Activated naive CD8-positive, alpha-beta T cell treated with anti-CD3 and anti-CD28 coated beads, Interleukin-2, amount 10 ng/mL, durations not matched to agents 7 days and 5 days (primary cell): ENCODE measurements around the gene ASTL. TPM values are rescaled to one million over a fixed set of nuclear protein-coding genes. Genes with fewer than 3 reads are reported as not detected.

ENCODE experiments used
- ATAC-seq: fragments of 150-1000 bp; cut with Tn5 transposase; one replicate; pipeline ENCODE4 v1.10.0; 2021; ENCODE audit warnings: low read depth, moderate library complexity
- POLR2A ChIA-PET: fragments of 350-600 bp; sonication (Branson Sonifier 250); formaldehyde crosslinking; loops from one replicate; lab custom pipeline; 2021; ENCODE audit warnings: antibody characterized with exemption; lab: Charles Lee
- DNase-seq: peaks from one replicate; pipeline ENCODE4 v3.0.0; 2021
- H3K27ac Mint-ChIP-seq: one replicate; pipeline ENCODE4 v1.8.0; 2022; ENCODE audit warnings: mild to moderate bottlenecking, mixed read lengths
- H3K27me3 Mint-ChIP-seq: one replicate; pipeline ENCODE4 v1.8.0; 2022; ENCODE audit warnings: mild to moderate bottlenecking, moderate library complexity, mixed read lengths
- H3K36me3 Mint-ChIP-seq: one replicate; pipeline ENCODE4 v1.8.0; 2021; ENCODE audit warnings: mild to moderate bottlenecking, mixed read lengths
- H3K4me1 Mint-ChIP-seq: one replicate; pipeline ENCODE4 v1.8.0; 2021; ENCODE audit warnings: mixed read lengths
- H3K4me3 Mint-ChIP-seq: one replicate; pipeline ENCODE4 v1.8.0; 2022; ENCODE audit warnings: mild to moderate bottlenecking, moderate library complexity, mixed read lengths
- H3K9me3 Mint-ChIP-seq: one replicate; pipeline ENCODE4 v1.8.0; 2021; ENCODE audit warnings: mixed read lengths
- total RNA-seq, 2 experiments: library from RNA; stranded (reverse); gene quantifications; one replicate each; pipeline ENCODE4 v1.2.3, GENCODE V29; 2021

Gene ASTL
- 10 to 100 TPM; 12.2 to 14.7 TPM for total RNA-seq

- Mint-ChIP-seq H3K4me1 (peaks cover 6% of the 10 kb centered on the region), H3K36me3 (no peaks in the 10 kb centered on the region), H3K4me3 (no peak within 1 kb of the TSS), H3K9me3 (no peaks in the 10 kb centered on the region), H3K27ac (peak within 1 kb of the TSS; percentile 30), H3K27me3 (no peaks in the 10 kb centered on the region)
- ATAC-seq (peak; percentile 55), DNase-seq (no peak)
- POLR2A ChIA-PET: interaction anchor here (0.7 to 5.5 kb wide), 7 partner anchors 9 to 70 kb away, joined by 3 to 63 read pairs (median 8); partner anchors contain the start of gene STARD7
These were observed at the start of gene ASTL for GRCh38 chr2:96138179-96139145. Gene ASTL (minus strand): TSS chr2:96138502. CDS start chr2:96138436, 66 bp downstream.

GRCh38 chr2:96186562-96186961, 48.3 kb upstream of the ASTL start:
- Mint-ChIP-seq H3K36me3 (peaks cover 18% of the 10 kb centered on the region), H3K4me1 (peaks cover 3% of the 10 kb centered on the region), H3K4me3 (no peak overlapping the region), H3K27ac (no peak overlapping the region), H3K27me3 (no peaks in the 10 kb centered on the region), H3K9me3 (no peaks in the 10 kb centered on the region)
- POLR2A ChIA-PET: no interaction called here
- no peak for DNase-seq
- ATAC-seq: no peak

- POLR2A ChIA-PET: no interaction called here
- ATAC-seq (no peak), DNase-seq (no peak)
- no peaks in the 10 kb centered on the region for H3K9me3 Mint-ChIP-seq
- H3K27ac Mint-ChIP-seq: no peak overlapping the region
- peaks cover 10% of the 10 kb centered on the region for H3K4me1 Mint-ChIP-seq
- H3K36me3 Mint-ChIP-seq: peaks cover 14% of the 10 kb centered on the region
- H3K27me3 Mint-ChIP-seq: no peaks in the 10 kb centered on the region
- no peak overlapping the region for H3K4me3 Mint-ChIP-seq
These were observed 47.2 kb upstream of the ASTL start for GRCh38 chr2:96185516-96185915.

- H3K4me3 Mint-ChIP-seq: no peak overlapping the region
- H3K27me3 Mint-ChIP-seq: no peaks in the 10 kb centered on the region
- DNase-seq (no peak), ATAC-seq (no peak)
- POLR2A ChIA-PET: no interaction called here
- no peak overlapping the region for H3K27ac Mint-ChIP-seq
- H3K36me3 Mint-ChIP-seq: peaks cover 14% of the 10 kb centered on the region
- H3K9me3 Mint-ChIP-seq: no peaks in the 10 kb centered on the region
- peaks cover 12% of the 10 kb centered on the region for H3K4me1 Mint-ChIP-seq
These were observed 46.7 kb upstream of the ASTL start for GRCh38 chr2:96184989-96185388.

GRCh38 chr2:96184188-96184587, 45.9 kb upstream of the ASTL start:
- POLR2A ChIA-PET: no interaction called here
- H3K27me3 Mint-ChIP-seq: no peaks in the 10 kb centered on the region
- peaks cover 14% of the 10 kb centered on the region for H3K36me3 Mint-ChIP-seq
- no peak overlapping the region for H3K4me3 Mint-ChIP-seq
- H3K9me3 Mint-ChIP-seq: no peaks in the 10 kb centered on the region
- DNase-seq (no peak), ATAC-seq (no peak)
- H3K27ac Mint-ChIP-seq: no peak overlapping the region
- peaks cover 14% of the 10 kb centered on the region for H3K4me1 Mint-ChIP-seq

GRCh38 chr2:96181529-96181928, 43.2 kb upstream of the ASTL start:
- DNase-seq (no peak), ATAC-seq (no peak)
- H3K27ac Mint-ChIP-seq: no peak overlapping the region
- no peaks in the 10 kb centered on the region for H3K9me3 Mint-ChIP-seq
- H3K36me3 Mint-ChIP-seq: peaks cover 11% of the 10 kb centered on the region
- H3K4me3 Mint-ChIP-seq: no peak overlapping the region
- no peaks in the 10 kb centered on the region for H3K27me3 Mint-ChIP-seq
- H3K4me1 Mint-ChIP-seq: peaks cover 14% of the 10 kb centered on the region
- POLR2A ChIA-PET: interaction anchor here (0.9 kb wide), 1 partner anchor 61 kb away, joined by 3 read pairs; no protein-coding TSS in a partner anchor

- H3K36me3 Mint-ChIP-seq: peaks cover 9% of the 10 kb centered on the region
- POLR2A ChIA-PET: interaction anchor here (0.7 to 1.0 kb wide), 3 partner anchors 17 to 62 kb away, joined by 3 read pairs; partner anchors contain the start of gene STARD7
- no peak overlapping the region for H3K4me3 Mint-ChIP-seq
- peak; percentile 65 for ATAC-seq
- H3K9me3 Mint-ChIP-seq: no peaks in the 10 kb centered on the region
- H3K27me3 Mint-ChIP-seq: no peaks in the 10 kb centered on the region
- H3K4me1 Mint-ChIP-seq: peaks cover 14% of the 10 kb centered on the region
- DNase-seq: no peak
- no peak overlapping the region for H3K27ac Mint-ChIP-seq
These were observed 42.2 kb upstream of the ASTL start for GRCh38 chr2:96180521-96180920.

GRCh38 chr2:96180002-96180401, 41.7 kb upstream of the ASTL start:
- peaks cover 14% of the 10 kb centered on the region for H3K4me1 Mint-ChIP-seq
- peaks cover 9% of the 10 kb centered on the region for H3K36me3 Mint-ChIP-seq
- DNase-seq (no peak), ATAC-seq (no peak)
- H3K4me3 Mint-ChIP-seq: no peak overlapping the region
- H3K27ac Mint-ChIP-seq: no peak overlapping the region
- H3K9me3 Mint-ChIP-seq: no peaks in the 10 kb centered on the region
- no peaks in the 10 kb centered on the region for H3K27me3 Mint-ChIP-seq
- POLR2A ChIA-PET: interaction anchor here (1.0 kb wide), 1 partner anchor 29 kb away, joined by 3 read pairs; the partner anchor contains the start of gene STARD7

GRCh38 chr2:96176661-96177060, 38.4 kb upstream of the ASTL start:
- POLR2A ChIA-PET: no interaction called here
- H3K4me3 Mint-ChIP-seq: no peak overlapping the region
- peaks cover 18% of the 10 kb centered on the region for H3K4me1 Mint-ChIP-seq
- no peak overlapping the region for H3K27ac Mint-ChIP-seq
- H3K27me3 Mint-ChIP-seq: no peaks in the 10 kb centered on the region
- no peaks in the 10 kb centered on the region for H3K9me3 Mint-ChIP-seq
- no peak for ATAC-seq
- no peaks in the 10 kb centered on the region for H3K36me3 Mint-ChIP-seq
- DNase-seq: no peak

GRCh38 chr2:96175951-96176350, 37.6 kb upstream of the ASTL start:
- Mint-ChIP-seq H3K9me3 (no peaks in the 10 kb centered on the region), H3K4me3 (no peak overlapping the region), H3K27me3 (no peaks in the 10 kb centered on the region), H3K27ac (no peak overlapping the region), H3K36me3 (no peaks in the 10 kb centered on the region), H3K4me1 (peaks cover 15% of the 10 kb centered on the region)
- DNase-seq (no peak), ATAC-seq (no peak)
- POLR2A ChIA-PET: interaction anchor here (2.8 to 3.8 kb wide), 2 partner anchors 30 to 37 kb away, joined by 33 to 63 read pairs; partner anchors contain the start of genes ASTL and DUSP2

GRCh38 chr2:96174251-96175144, 36.2 kb upstream of the ASTL start:
- Mint-ChIP-seq H3K27ac (peak overlapping the region; percentile 18), H3K4me3 (no peak overlapping the region), H3K4me1 (peaks cover 7% of the 10 kb centered on the region), H3K36me3 (no peaks in the 10 kb centered on the region), H3K9me3 (no peaks in the 10 kb centered on the region), H3K27me3 (no peaks in the 10 kb centered on the region)
- POLR2A ChIA-PET: interaction anchor here (1.0 to 3.8 kb wide), 6 partner anchors 11 to 182 kb away, joined by 3 to 63 read pairs (median 6); partner anchors contain the start of genes ASTL, DUSP2 and STARD7
- DNase-seq (peak; percentile 85), ATAC-seq (peak; percentile 95)

- no peaks in the 10 kb centered on the region for H3K27me3 Mint-ChIP-seq
- peaks cover 1% of the 10 kb centered on the region for H3K9me3 Mint-ChIP-seq
- peaks cover 7% of the 10 kb centered on the region for H3K4me1 Mint-ChIP-seq
- DNase-seq (no peak), ATAC-seq (no peak)
- no peak overlapping the region for H3K4me3 Mint-ChIP-seq
- POLR2A ChIA-PET: no interaction called here
- no peak overlapping the region for H3K27ac Mint-ChIP-seq
- no peaks in the 10 kb centered on the region for H3K36me3 Mint-ChIP-seq
These were observed 33.5 kb upstream of the ASTL start for GRCh38 chr2:96171831-96172230.

GRCh38 chr2:96170626-96171025, 32.3 kb upstream of the ASTL start:
- POLR2A ChIA-PET: interaction anchor here (0.8 kb wide), 1 partner anchor 28 kb away, joined by 3 read pairs; no protein-coding TSS in a partner anchor
- Mint-ChIP-seq H3K4me3 (no peak overlapping the region), H3K27me3 (no peaks in the 10 kb centered on the region), H3K4me1 (peaks cover 10% of the 10 kb centered on the region), H3K9me3 (peaks cover 1% of the 10 kb centered on the region), H3K36me3 (no peaks in the 10 kb centered on the region), H3K27ac (no peak overlapping the region)
- DNase-seq (no peak), ATAC-seq (no peak)
